PFSK-1 (cell line): ENCODE measurements around the gene CLCA1.

ENCODE experiments used
- FOXP2 ChIP-seq: optimal IDR thresholded peaks from 2 replicates; pipeline ENCODE3; 2011; ENCODE audit warnings: borderline replicate concordance, control low read depth, inconsistent platforms; ENCODE audit not compliant: insufficient read depth; ENCODE audit errors: extremely low read length, extremely low read depth
- POLR2AphosphoS5 ChIP-seq: IDR thresholded peaks from 2 replicates; pipeline ENCODE4 v1.6.1; 2012; ENCODE audit warnings: low read depth, mild to moderate bottlenecking, control low read depth, low read length, moderate library complexity
- REST ChIP-seq, 2 experiments: IDR thresholded peaks; 2 replicates each; pipeline versions ENCODE4 v1.6.1 to v1.8.0; 2011 to 2012; ENCODE audit warnings: low read depth in 2 of 2, low read length in 2 of 2, control low read depth in 1 of 2, inconsistent platforms in 1 of 2, mild to moderate bottlenecking in 1 of 2, moderate library complexity in 1 of 2; ENCODE audit not compliant: insufficient read depth in 1 of 2
- SIN3A ChIP-seq: IDR thresholded peaks from 2 replicates; pipeline ENCODE4 v1.6.1; 2012; ENCODE audit warnings: mild to moderate bottlenecking, low read length, moderate library complexity, borderline replicate concordance; ENCODE audit not compliant: insufficient read depth
- TAF1 ChIP-seq: IDR thresholded peaks from 2 replicates; pipeline ENCODE4 v1.6.1; 2012; ENCODE audit warnings: low read length, control low read depth, borderline replicate concordance; ENCODE audit not compliant: insufficient read depth

The CLCA1 gene

DNA sequence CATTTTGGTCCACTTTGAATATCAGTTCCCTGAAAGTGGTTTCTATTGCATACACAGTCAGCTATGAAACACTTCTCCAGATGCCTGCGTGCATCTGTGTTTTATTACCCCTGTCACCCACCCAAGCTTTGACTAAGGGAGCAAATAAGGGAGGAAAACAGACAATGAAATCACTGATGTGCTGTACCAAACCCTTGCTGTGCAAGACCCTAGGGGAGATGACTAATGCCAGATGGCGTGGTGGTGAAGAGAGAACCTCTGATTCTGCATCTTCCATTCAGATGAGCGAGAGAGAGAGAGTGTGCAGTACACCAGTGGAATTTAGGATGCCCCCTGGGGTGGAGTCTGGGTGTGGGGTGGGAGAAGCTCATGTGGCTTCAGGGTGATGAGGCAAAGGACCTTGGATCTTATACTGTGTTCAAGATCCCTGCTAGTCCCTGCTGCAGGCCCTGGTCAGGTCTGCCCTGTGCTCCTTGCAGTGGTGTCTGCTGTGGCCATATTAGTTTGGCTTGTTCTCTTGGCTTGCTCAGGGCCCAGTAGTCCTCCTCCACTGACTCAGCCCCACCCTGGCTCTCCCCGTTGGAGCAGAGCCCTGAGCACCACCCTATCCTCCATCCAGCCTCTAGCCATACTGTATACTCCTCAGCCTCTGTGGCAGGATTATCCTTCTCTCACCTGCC lies 18.5 kb downstream of the CLCA1 start:
- TF ChIP-seq TAF1 (no peak), POLR2AphosphoS5 (no peak), SIN3A (no peak), REST (IDR thresholded peaks at IDR 0.05; ENCODE audit: insufficient read depth in 1 of 2, low read depth in 2 of 2, low read length in 2 of 2) (no peak), FOXP2 (no peak)

DNA sequence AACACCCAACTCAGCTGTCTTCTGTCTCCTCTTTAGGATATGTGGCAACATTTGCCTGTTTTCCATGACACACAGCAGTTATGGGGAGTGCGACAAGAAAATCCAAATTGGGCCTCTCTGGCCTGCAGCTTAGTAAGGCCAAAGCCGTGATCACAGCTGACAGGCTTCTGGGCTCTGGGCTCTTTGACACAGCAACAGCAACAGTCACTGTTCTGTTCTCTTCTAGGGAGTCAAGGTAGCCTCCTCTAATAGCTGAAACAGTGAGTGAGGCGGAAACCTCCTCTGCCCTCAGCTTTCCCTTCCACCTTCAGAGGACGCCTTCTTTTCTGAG lies 19.0 kb downstream of the CLCA1 start:
- TF ChIP-seq POLR2AphosphoS5, result no peak
- no peak for TF ChIP-seq SIN3A
- no peak for TF ChIP-seq TAF1
- TF ChIP-seq REST (IDR thresholded peaks at IDR 0.05; ENCODE audit: insufficient read depth in 1 of 2, low read depth in 2 of 2, low read length in 2 of 2), result no peak
- TF ChIP-seq FOXP2, result no peak

DNA sequence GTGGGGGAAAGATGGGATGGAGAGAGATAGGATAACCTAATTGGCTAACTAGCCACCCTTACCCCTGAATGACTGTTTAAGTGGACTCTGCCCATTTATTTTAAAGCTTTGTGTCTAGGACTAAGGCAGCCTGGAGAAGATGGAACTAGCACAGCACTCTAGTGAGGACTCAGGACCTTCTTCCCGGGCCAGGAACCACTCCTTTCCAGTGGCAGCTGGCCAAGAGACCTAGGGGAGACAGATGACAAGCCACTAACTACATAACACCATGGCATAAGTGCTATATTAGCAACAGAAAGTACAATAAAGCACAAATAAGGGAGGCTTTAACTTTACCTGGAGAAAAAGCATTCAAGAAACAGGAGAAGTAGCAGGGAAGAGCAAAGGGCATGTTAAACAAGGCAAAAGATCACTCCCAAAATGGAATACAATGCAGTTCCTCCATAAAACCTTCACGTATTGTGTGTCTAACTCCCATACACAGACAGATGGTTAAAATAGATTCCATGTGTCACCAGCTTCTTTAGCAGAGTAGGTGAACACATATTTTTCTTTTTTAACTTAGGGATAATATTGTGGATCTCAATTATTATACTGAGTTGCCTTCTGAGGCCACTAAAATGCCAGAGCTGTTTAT lies 20.6 kb downstream of the CLCA1 start:
- TF ChIP-seq FOXP2, result no peak
- TF ChIP-seq POLR2AphosphoS5, result no peak
- TF ChIP-seq TAF1, result no peak
- TF ChIP-seq SIN3A, result no peak
- TF ChIP-seq REST (IDR thresholded peaks at IDR 0.05; ENCODE audit: insufficient read depth in 1 of 2, low read depth in 2 of 2, low read length in 2 of 2), result no peak

DNA sequence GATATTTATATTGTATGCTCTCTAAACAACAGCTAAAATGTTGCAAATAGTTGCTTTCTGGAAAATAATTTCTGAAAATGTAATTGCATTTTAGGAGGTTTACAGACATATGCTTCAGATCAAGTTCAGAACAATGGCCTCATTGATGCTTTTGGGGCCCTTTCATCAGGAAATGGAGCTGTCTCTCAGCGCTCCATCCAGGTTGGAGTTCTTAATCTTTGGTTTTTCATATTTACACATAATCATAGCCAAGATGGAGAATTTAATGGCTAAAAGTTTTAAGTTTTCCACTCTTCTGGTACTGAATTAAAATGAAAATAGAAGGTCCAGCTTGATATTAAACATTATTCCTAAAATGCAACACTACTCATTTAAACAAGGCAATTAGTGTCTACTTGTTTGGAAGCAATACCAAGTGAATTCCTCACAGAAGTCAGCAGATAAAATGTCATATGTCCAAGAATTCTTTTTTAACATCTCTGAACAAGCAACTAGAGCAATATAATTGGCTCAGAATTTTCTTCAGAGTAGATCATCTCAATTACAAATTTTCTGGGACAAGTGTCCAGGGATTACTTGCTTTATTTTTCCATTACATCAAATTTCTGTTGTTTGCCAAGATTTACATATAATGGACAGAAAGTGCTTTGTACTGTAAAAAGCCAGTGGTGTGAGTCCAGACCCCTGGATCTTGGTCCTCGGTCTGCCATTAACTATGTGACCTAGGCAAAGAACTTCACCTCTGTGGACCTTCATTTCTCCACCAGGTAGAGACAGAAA lies 22.6 kb downstream of the CLCA1 start:
- TF ChIP-seq SIN3A (no peak), FOXP2 (no peak), REST (IDR thresholded peaks at IDR 0.05; ENCODE audit: insufficient read depth in 1 of 2, low read depth in 2 of 2, low read length in 2 of 2) (no peak), POLR2AphosphoS5 (no peak), TAF1 (no peak)
